Measurements from ENCODE around the gene CD248.

Gene CD248

GRCh38 chr11:66340596-66341501 lies 24.0 kb upstream of the CD248 start:
- DNase-seq: no peak

DNA sequence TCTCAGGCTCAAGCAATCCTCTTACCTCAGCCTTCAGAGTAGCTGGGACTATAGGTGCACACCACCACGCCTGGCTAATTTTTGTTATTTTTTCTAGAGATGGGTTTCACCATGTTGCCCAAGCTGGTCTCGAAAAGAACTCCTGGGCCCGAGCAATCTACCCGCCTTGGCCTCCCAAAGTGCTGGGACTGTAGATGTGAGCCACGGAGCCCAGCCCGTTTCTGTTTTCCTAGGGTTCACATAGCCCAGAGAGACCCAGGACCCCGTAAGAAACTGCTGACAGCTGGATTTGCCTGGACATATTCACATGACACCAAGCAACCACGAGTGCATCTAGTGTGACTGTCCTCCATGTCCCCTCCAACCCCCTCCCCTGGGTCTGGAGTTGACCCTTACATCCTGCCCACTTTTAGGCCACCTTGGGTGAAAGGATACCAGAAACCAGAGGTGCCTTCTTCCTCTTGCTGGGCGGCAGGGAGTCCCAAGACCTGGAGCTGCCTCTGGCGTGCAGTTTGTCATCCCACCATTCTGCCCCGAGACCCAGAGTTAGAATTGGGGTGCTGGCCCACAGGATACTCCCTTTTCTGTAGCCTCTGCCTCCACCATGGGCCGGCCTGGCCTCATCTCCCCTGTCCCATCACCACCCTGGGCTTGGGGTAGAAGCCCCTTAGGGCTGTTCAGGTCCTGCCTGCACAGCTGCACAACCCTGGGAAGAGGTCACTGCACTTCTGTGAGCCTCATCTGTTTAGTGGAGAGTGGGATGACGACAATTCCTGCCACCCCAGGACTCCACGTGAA lies 23.0 kb upstream of the CD248 start:
- DNase-seq: no peak

DNA sequence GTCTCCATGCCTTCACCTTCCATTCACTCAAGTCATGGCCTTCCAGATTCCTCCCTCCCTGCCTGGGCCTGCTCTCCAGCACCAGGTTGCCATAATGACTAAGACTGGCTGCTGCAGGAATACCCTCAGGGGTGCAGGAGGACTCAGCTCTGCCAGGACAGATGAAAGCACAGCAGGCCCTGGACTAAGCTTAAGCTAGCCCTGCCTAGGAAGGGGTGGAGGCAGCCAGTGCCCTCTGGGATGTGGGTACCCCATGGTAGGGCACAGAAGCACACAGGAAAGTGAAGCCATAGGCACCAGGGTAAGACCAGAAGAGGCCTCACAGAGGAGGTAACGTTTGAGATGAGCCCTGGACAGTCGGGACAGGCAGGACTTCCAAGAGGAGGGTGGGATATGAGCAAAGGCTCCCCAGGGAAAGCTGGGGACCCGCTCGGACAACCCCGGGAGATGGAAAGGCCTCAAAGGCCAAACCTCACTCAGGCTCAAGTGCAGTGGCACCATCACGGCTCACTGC lies 22.4 kb upstream of the CD248 start:
- no peak for DNase-seq

GRCh38 chr11:66338276-66339161 lies 21.7 kb upstream of the CD248 start:
- no peak for DNase-seq

- DNase-seq: no peak
Observed at GRCh38 chr11:66337103-66337899, 20.5 kb upstream of the CD248 start.

DNA sequence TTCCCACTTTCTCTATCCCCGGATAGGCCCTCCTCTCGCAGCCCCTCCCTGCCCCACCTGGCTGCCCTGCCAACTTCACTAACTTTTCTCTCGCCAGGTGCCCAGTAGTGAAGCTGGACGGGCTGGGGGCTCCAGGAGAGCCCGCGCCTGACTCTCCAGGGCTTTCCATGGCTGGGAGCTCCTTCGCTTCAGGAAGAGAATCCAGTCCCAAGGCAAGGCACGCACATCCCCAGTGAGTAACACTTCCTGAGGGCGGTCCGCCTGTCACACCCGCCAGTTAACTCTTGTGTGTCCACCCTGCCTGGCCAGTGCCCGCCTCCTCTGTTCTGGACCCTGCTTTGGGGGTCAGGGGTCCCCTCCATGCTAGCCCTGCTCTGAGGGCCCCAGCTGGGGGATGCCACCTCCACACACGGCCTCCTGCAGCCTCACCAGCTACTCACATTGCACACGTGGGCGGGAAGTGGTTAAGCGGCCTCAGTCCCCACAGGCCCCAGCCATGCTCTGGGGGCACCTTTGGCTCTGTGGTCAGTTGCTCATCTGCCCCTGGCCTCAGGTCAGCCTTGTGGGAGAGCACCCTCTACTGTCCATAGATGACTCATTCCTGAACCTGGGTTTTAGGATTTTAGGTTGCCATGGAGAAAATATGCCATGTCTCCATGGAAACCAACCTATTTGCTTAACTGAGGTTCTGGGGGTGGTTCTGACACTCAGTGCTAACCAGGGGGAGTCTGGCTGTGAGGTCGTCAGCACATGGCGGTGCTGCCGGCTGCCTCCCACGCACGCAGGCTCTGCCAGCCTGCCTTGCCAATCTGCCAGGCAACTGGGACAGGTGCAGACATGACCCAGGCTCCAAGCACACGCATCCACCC lies 19.6 kb upstream of the CD248 start, which contains the start of gene RIN1:
TSS of gene RIN1 (minus strand) at position 201 of the 869 bp plus-strand sequence. CDS start at position 169, 32 bp downstream.
- peak; percentile 64 for DNase-seq

DNA sequence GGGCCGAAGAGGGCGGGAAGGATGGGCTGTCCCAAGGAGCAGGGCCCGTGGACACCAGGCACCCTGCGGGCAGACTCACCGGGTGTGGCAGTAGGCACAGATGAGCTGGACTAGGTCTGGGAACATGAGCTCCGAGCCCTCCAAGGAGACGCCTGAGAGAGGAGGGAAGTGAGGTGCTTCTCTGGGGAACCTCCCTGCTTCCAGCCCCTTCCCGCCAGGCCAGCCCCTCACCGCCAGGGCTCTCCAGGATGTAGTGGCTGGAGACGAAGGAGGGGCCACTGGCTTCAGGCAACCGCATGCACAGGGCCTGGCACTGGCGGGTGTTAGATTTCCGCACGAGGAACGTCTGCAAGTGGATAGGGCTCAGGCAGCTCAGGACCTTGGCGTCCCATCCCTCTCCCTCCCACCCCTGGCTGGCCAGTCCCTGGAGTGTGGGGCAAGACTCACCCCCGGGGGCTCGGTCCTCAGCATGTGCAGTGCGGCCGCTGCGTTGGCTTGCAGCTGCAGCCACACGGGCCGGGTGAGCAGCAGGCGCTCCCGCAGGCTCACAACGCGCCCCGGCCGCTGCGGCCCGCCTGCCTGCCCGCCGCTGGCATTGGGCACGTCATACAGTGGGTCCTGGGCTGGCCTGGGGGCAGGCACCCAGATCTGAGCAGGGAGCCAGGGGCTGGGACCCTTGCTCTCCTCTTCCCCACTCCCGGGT lies 18.8 kb upstream of the CD248 start:
- no peak for DNase-seq

GRCh38 chr11:66334605-66335442 lies 18.0 kb upstream of the CD248 start:
- DNase-seq: no peak

DNA sequence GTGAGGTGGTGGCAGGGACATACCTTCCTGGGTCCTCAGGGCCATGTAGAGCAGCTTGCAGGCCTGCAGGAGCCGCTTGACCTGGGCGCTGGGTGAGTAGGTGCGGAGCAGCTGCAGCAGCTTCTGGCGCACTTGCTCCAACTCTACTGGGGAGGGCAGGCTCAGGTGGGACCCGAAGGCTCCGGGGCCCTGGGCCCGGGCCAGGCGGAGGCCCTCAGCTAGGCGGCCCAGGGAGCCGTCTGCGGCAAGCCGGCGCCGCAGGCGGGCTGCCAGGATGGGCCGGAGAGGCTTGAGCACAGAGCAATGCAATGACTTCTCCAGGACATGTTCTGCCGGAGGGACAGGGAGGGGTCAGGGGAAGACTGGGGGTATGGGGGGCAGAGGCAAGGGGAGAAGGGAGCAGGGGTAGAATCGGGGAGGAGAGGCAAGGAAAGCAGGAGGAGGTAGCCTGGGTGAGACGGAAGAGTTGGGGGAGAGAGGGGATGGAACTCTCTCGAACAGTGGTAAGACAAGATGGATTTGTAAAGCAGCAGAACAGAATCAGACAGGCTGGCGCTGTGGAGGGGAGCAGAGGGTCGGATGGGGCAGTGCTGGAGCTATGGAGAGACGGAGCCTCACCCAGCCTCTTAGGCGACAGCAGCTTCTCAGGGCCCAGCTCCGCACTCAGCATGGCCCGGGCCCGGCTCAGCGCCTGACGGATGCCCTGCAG lies 17.2 kb upstream of the CD248 start:
- no peak for DNase-seq

- no peak for DNase-seq
Observed at GRCh38 chr11:66333220-66333877, 16.5 kb upstream of the CD248 start.

GRCh38 chr11:66332371-66333219 lies 15.8 kb upstream of the CD248 start:
- no peak for DNase-seq

DNA sequence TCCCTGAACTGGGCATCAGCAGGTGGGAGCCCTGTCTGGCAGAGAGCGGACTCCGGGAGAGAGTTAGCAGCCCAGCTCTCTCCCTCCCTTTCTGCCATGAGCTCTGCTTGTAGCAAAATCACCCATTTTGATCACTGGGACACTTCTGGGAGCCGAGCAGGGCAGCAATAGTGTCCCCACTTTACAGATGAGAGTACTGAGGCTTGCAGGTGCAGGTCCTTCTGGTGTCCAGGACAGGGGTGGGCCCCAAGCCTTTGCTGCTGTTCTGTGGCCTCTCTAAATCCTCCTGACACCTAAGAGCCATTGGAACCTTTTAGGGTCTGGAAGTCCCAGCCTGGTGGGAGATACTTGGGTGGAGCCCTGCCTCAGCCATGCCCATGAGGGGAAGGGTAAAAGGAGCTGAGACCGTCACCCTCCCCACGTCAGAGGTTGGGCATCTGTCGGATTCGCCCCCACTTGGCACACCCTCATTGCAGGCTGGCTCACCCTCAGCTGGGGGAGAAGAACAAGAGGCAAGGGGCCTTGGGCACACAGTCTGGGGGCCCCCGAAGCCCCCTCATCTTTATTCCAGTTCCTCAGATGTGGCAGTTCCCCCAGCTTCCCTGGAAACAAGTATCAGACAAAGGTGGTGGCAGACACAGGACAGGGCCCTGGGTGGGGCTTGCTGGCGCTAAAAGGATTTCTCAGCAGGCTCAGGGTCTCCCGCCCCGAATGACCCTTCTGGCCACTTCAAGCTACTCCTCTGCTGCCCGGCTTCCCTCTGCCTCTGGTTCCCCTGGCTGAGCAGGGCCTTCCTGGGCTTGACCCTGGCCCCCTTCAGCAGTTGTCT lies 14.9 kb upstream of the CD248 start:
- no peak for DNase-seq

GRCh38 chr11:66330931-66331330 lies 14.1 kb upstream of the CD248 start:
- DNase-seq: no peak

GRCh38 chr11:66329165-66329673 lies 12.4 kb upstream of the CD248 start:
- no peak for DNase-seq

DNA sequence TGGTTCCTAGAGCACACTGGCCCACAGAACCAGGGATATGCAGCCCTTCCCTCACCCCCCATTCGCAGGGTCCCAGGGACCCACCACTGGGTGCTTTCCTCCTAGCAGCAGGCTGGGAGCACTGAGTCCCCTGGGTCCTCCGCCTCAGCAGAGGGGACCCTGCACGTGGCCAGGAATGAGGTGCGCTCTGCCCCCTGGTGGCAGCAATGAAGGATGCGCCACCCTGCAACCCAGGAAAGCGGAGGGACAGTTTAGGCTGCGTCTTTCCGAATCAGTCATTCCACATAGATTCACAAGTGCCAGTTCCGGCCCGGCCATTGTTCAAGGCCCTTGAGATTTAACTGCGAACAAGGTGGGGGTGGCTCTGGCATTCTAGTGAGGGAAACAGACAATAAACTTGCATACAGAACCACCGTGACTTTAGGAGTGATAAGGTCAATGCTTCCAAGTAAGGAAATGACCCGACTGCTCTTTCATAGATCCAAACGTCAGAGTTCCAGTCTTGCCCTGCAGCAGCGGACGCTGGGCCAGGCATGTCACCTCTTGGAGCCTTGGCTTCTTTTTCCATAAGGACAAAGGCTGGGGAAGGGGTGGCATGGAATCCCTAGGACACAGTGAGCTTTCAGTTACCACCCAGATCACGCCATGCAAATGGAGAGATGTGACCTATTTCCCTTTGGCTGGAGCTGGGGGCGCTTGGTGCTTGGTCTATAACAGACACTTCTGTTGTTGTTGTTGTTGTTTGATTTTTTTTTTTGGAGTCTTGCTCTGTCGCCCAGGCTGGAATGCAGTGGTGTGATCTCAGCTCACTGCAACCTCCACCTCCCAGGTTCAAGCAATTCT lies 11.7 kb upstream of the CD248 start:
- DNase-seq: peak; percentile 53
